Activated B cell treated with CpG ODN at 0.5 μM for 24 hours (primary cell): ENCODE measurements around the gene SERPINB5. TPM values are rescaled to one million over a fixed set of nuclear protein-coding genes. Genes with fewer than 3 reads are reported as not detected.

Experiments used
- ATAC-seq: fragments of 200-7000 bp; cut with Tn5 transposase; one replicate; pipeline ENCODE4 v1.10.0; 2021; ENCODE audit warnings: low read depth, mild to moderate bottlenecking, moderate library complexity
- CTCF ChIA-PET: fragments of 350-600 bp; sonication (Branson Sonifier 250); formaldehyde crosslinking; loops from one replicate; lab custom pipeline; 2021; ENCODE audit warnings: antibody characterized with exemption; lab: Charles Lee
- POLR2A ChIA-PET: fragments of 350-600 bp; sonication (Branson Sonifier 250); formaldehyde crosslinking; loops from one replicate; lab custom pipeline; 2021; ENCODE audit warnings: antibody characterized with exemption; lab: Charles Lee
- DNase-seq: peaks from one replicate; pipeline ENCODE4 v3.0.0; 2022
- H3K27ac Mint-ChIP-seq: one replicate; pipeline ENCODE4 v1.8.0; 2020; ENCODE audit warnings: mixed read lengths
- H3K27me3 Mint-ChIP-seq: one replicate; pipeline ENCODE4 v1.8.0; 2021; ENCODE audit warnings: mixed read lengths
- H3K36me3 Mint-ChIP-seq: one replicate; pipeline ENCODE4 v1.8.0; 2021; ENCODE audit warnings: low read depth, mixed read lengths
- H3K4me1 Mint-ChIP-seq: one replicate; pipeline ENCODE4 v1.8.0; 2021; ENCODE audit warnings: mixed read lengths
- H3K4me3 Mint-ChIP-seq: one replicate; pipeline ENCODE4 v1.8.0; 2020; ENCODE audit warnings: mild to moderate bottlenecking, mixed read lengths
- H3K9me3 Mint-ChIP-seq: one replicate; pipeline ENCODE4 v1.8.0; 2020; ENCODE audit warnings: mixed read lengths
- CTCF ChIP-seq: fragments of 200-600 bp; IDR thresholded peaks from one replicate; pipeline ENCODE4 v1.8.0; 2022; ENCODE audit warnings: antibody characterized with exemption, mild to moderate bottlenecking
- intact Hi-C: fragments of 100-400 bp; cut with micrococcal nuclease; formaldehyde crosslinking; loops from one replicate; pipeline ENCODE4 v1.15.1; 2024
- total RNA-seq: library from RNA; stranded (reverse); gene quantifications from 2 replicates; pipeline ENCODE4 v1.2.3, GENCODE V29; 2022

The SERPINB5 gene
- total RNA-seq, 1 donor from 2014 or later: not detected

- Mint-ChIP-seq H3K36me3 (no peaks in the 10 kb centered on the region), H3K4me1 (peaks cover 16% of the 10 kb centered on the region), H3K9me3 (no peaks in the 10 kb centered on the region), H3K4me3 (peak overlapping the region; percentile 11), H3K27ac (peak overlapping the region; percentile 61), H3K27me3 (no peaks in the 10 kb centered on the region)
- CTCF ChIA-PET: interaction anchor here (1.2 kb wide), 2 partner anchors 426 to 462 kb away, joined by 3 to 5 read pairs; no protein-coding TSS in a partner anchor
- POLR2A ChIA-PET: interaction anchor here (0.6 to 1.6 kb wide), 3 partner anchors 22 to 730 kb away, joined by 3 to 11 read pairs (median 3); partner anchors contain the start of gene VPS4B
- intact Hi-C loops: loop anchor here (1.0 kb wide), 1 partner anchor 22 kb away; the partner anchor contains the start of gene VPS4B
- TF ChIP-seq CTCF: no peak
- DNase-seq (no peak), ATAC-seq (peak; percentile 92)
Observed at GRCh38 chr18:63444580-63444979, 32.2 kb upstream of the SERPINB5 start.

- intact Hi-C loops: no loop called here
- H3K27ac Mint-ChIP-seq: peak overlapping the region; percentile 61
- H3K4me3 Mint-ChIP-seq: peak overlapping the region; percentile 11
- no peak for ATAC-seq
- no peak for TF ChIP-seq CTCF
- no peaks in the 10 kb centered on the region for H3K9me3 Mint-ChIP-seq
- H3K4me1 Mint-ChIP-seq: peaks cover 16% of the 10 kb centered on the region
- ChIA-PET CTCF (interaction anchor here (1.2 kb wide), 2 partner anchors 427 to 463 kb away, joined by 3 to 5 read pairs; no protein-coding TSS in a partner anchor), POLR2A (interaction anchor here (1.6 kb wide), 1 partner anchor 23 kb away, joined by 11 read pairs; the partner anchor contains the start of gene VPS4B)
- no peak for DNase-seq
- H3K36me3 Mint-ChIP-seq: no peaks in the 10 kb centered on the region
- no peaks in the 10 kb centered on the region for H3K27me3 Mint-ChIP-seq
Observed at GRCh38 chr18:63445037-63445436, 31.7 kb upstream of the SERPINB5 start.

- H3K36me3 Mint-ChIP-seq: no peaks in the 10 kb centered on the region
- H3K4me3 Mint-ChIP-seq: no peak overlapping the region
- ATAC-seq: no peak
- CTCF ChIA-PET: no interaction called here
- no peaks in the 10 kb centered on the region for H3K27me3 Mint-ChIP-seq
- no peak for TF ChIP-seq CTCF
- peaks cover 16% of the 10 kb centered on the region for H3K4me1 Mint-ChIP-seq
- H3K27ac Mint-ChIP-seq: no peak overlapping the region
- intact Hi-C loops: no loop called here
- POLR2A ChIA-PET: no interaction called here
- no peaks in the 10 kb centered on the region for H3K9me3 Mint-ChIP-seq
- no peak for DNase-seq
Observed at GRCh38 chr18:63446266-63446665, 30.5 kb upstream of the SERPINB5 start.

GRCh38 chr18:63447066-63447465 lies 29.7 kb upstream of the SERPINB5 start:
- intact Hi-C loops: no loop called here
- no peaks in the 10 kb centered on the region for H3K27me3 Mint-ChIP-seq
- no peak for ATAC-seq
- POLR2A ChIA-PET: no interaction called here
- H3K36me3 Mint-ChIP-seq: no peaks in the 10 kb centered on the region
- no peak overlapping the region for H3K4me3 Mint-ChIP-seq
- H3K27ac Mint-ChIP-seq: no peak overlapping the region
- peaks cover 16% of the 10 kb centered on the region for H3K4me1 Mint-ChIP-seq
- TF ChIP-seq CTCF: no peak
- DNase-seq: no peak
- CTCF ChIA-PET: interaction anchor here (0.6 kb wide), 1 partner anchor 8 kb away, joined by 3 read pairs; no protein-coding TSS in a partner anchor
- H3K9me3 Mint-ChIP-seq: no peaks in the 10 kb centered on the region

- POLR2A ChIA-PET: no interaction called here
- Mint-ChIP-seq H3K27me3 (no peaks in the 10 kb centered on the region), H3K9me3 (no peaks in the 10 kb centered on the region), H3K4me3 (no peak overlapping the region), H3K4me1 (peaks cover 8% of the 10 kb centered on the region), H3K36me3 (no peaks in the 10 kb centered on the region), H3K27ac (no peak overlapping the region)
- TF ChIP-seq CTCF: no peak
- DNase-seq: no peak
- CTCF ChIA-PET: no interaction called here
- no peak for ATAC-seq
- intact Hi-C loops: no loop called here
Observed at GRCh38 chr18:63449426-63449825, 27.3 kb upstream of the SERPINB5 start.
